Tibial artery (tissue), 4 donors: ENCODE data around the gene SLC4A3.

Experiments used
- DNase-seq, 2 donors: peaks; one replicate each; pipeline ENCODE4 v3.0.0-alpha.2; 2019
- H3K27ac ChIP-seq, 2 donors: fragments of 200-600 bp; sonication (generic) in 1 of 2; 1 replicate in 1 of 2; 2 replicates in 1 of 2; pipeline ENCODE4 v1.5.1; 2018 to 2019; ENCODE audit warnings: mild to moderate bottlenecking in 1 of 2
- H3K27me3 ChIP-seq, 2 donors: fragments of 200-600 bp; sonication (generic) in 1 of 2; one replicate each; pipeline versions ENCODE4 v1.5.1 to v1.6.0; 2016 to 2019
- H3K36me3 ChIP-seq, 3 donors: fragments of 200-600 bp; sonication (generic) in 2 of 3; one replicate each; pipeline ENCODE4 v1.5.1; 2016 to 2019; ENCODE audit warnings: mild to moderate bottlenecking in 2 of 3
- H3K4me1 ChIP-seq, 4 donors: fragments of 200-600 bp; sonication (generic) in 2 of 4; 1 replicate in 3 of 4; 2 replicates in 1 of 4; pipeline ENCODE4 v1.5.1; 2016 to 2019
- H3K4me3 ChIP-seq, 2 donors: fragments of 200-600 bp; sonication (generic) in 1 of 2; 1 replicate in 1 of 2; 2 replicates in 1 of 2; pipeline ENCODE4 v1.5.1; 2018 to 2019; ENCODE audit warnings: mild to moderate bottlenecking in 2 of 2
- H3K9me3 ChIP-seq, 3 donors: fragments of 200-600 bp; sonication (generic) in 1 of 3; one replicate each; pipeline ENCODE4 v1.5.1; 2016 to 2019
- intact Hi-C: fragments of 100-400 bp; cut with DNase I; formaldehyde crosslinking; loops from one replicate; pipeline ENCODE4 v1.15.0; 2023; ENCODE audit warnings: low total_unique reads
- TF ChIP-seq, protein P1 (sequence below), 2 experiments: fragments of 200-600 bp in 1 of 2; fragments of 450-650 bp in 1 of 2; IDR thresholded peaks; one replicate each; pipeline ENCODE4 v1.5.1; 2017 to 2019; ENCODE audit warnings: antibody characterized with exemption in 2 of 2, mild to moderate bottlenecking in 1 of 2, moderate library complexity in 1 of 2

SLC4A3 gene

DNA sequence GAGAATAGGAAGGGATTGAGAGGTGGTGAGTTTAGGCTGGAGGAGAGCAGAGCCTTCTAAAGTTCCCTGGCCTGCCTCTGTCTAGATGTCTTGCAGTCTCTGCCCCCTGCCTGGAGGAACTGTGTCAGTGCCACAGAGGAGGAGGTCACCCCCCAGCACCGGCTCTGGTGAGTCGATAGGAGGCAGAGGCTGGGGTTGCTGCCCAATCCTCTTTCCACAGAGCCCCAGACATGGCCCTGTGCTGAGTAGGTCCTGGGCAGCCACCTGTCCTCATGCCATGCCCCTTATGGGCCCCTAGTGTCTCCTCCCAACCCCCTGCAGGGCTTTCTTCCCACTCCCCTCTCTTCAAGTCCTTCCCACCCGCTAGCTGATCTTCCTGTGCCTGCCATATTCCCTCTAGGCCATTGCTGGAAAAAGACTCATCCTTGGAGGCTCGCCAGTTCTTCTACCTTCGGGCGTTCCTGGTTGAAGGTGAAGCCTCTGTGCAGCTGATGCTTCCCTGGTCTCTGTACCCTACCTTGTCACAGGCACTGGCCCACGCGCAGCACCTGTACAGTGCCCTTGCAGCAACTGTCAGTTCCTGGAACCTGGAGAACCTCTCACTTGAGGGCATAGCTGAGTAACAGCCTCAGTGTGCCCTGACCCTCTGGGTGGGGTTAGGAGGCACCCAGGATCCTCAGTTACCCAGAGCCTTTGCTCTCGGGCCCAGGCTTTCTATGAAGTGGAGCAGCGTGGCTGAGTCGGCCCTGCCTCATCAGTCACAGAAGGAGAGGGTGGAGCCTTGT is 13.2 kb upstream of the SLC4A3 start:
- Histone ChIP-seq H3K9me3 (no peaks in the 10 kb centered on the region), H3K27me3 (no peaks in the 10 kb centered on the region), H3K27ac (no peak overlapping the region), H3K36me3 (peaks cover 20 to 70% (median 49%) of the 10 kb centered on the region in 3 donors), H3K4me3 (no peak overlapping the region), H3K4me1 (no peaks in the 10 kb centered on the region)
- no peak for DNase-seq
- TF ChIP-seq, protein P1, sequence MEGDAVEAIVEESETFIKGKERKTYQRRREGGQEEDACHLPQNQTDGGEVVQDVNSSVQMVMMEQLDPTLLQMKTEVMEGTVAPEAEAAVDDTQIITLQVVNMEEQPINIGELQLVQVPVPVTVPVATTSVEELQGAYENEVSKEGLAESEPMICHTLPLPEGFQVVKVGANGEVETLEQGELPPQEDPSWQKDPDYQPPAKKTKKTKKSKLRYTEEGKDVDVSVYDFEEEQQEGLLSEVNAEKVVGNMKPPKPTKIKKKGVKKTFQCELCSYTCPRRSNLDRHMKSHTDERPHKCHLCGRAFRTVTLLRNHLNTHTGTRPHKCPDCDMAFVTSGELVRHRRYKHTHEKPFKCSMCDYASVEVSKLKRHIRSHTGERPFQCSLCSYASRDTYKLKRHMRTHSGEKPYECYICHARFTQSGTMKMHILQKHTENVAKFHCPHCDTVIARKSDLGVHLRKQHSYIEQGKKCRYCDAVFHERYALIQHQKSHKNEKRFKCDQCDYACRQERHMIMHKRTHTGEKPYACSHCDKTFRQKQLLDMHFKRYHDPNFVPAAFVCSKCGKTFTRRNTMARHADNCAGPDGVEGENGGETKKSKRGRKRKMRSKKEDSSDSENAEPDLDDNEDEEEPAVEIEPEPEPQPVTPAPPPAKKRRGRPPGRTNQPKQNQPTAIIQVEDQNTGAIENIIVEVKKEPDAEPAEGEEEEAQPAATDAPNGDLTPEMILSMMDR (IDR thresholded peaks at IDR 0.05) = no peak
- intact Hi-C loops = no loop called here

DNA sequence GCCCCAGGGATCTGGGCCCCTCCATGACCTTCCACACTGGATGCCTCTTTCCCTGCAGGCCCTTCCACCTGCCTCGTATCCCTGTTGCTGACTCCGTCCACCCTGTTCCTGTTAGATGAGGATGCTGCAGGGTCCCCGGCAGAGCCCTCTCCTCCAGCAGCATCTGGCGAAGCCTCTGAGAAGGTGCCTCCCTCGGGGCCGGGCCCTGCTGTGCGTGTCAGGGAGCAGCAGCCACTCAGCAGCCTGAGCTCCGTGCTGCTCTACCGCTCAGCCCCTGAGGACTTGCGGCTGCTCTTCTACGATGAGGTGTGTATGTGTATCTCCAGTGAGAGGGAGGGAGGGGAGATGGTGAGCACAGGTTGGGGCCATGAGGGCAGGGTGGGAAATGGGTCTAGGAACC is 12.4 kb upstream of the SLC4A3 start:
- Histone ChIP-seq H3K27ac (no peak overlapping the region), H3K27me3 (no peaks in the 10 kb centered on the region), H3K4me1 (no peaks in the 10 kb centered on the region), H3K9me3 (no peaks in the 10 kb centered on the region), H3K4me3 (no peak overlapping the region), H3K36me3 (peaks cover 20 to 62% (median 49%) of the 10 kb centered on the region in 3 donors)
- TF ChIP-seq, protein P1 (IDR thresholded peaks at IDR 0.05) = no peak
- intact Hi-C loops = no loop called here
- DNase-seq = no peak

- no peak for DNase-seq
- no peaks in the 10 kb centered on the region for H3K4me1 ChIP-seq
- intact Hi-C loops = no loop called here
- H3K27ac ChIP-seq = no peak overlapping the region
- H3K4me3 ChIP-seq = no peak overlapping the region
- peaks cover 20 to 56% (median 44%) of the 10 kb centered on the region in 3 donors for H3K36me3 ChIP-seq
- no peaks in the 10 kb centered on the region for H3K9me3 ChIP-seq
- TF ChIP-seq, protein P1 (IDR thresholded peaks at IDR 0.05) = no peak
- no peaks in the 10 kb centered on the region for H3K27me3 ChIP-seq
These were observed 11.5 kb upstream of the SLC4A3 start for GRCh38 chr2:219615894-219616293.

GRCh38 chr2:219616550-219616949 is 10.9 kb upstream of the SLC4A3 start:
- intact Hi-C loops = no loop called here
- Histone ChIP-seq H3K4me3 (no peak overlapping the region), H3K27ac (no peak overlapping the region), H3K36me3 (peaks cover 20 to 49% (median 39%) of the 10 kb centered on the region in 3 donors), H3K9me3 (no peaks in the 10 kb centered on the region), H3K27me3 (no peaks in the 10 kb centered on the region), H3K4me1 (no peaks in the 10 kb centered on the region)
- TF ChIP-seq, protein P1 (IDR thresholded peaks at IDR 0.05) = no peak
- no peak for DNase-seq

- H3K4me1 ChIP-seq = no peaks in the 10 kb centered on the region
- no peak for DNase-seq
- intact Hi-C loops = no loop called here
- H3K27ac ChIP-seq = no peak overlapping the region
- H3K4me3 ChIP-seq = no peak overlapping the region
- peaks cover 19 to 31% (median 27%) of the 10 kb centered on the region in 3 donors for H3K36me3 ChIP-seq
- TF ChIP-seq, protein P1 (IDR thresholded peaks at IDR 0.05) = no peak
- no peaks in the 10 kb centered on the region for H3K27me3 ChIP-seq
- H3K9me3 ChIP-seq = no peaks in the 10 kb centered on the region
These were observed 8.7 kb upstream of the SLC4A3 start for GRCh38 chr2:219618733-219619122.
